B cell (primary cell): ENCODE data around the gene TCHH.

Experiments used
- CTCF ChIP-seq: fragments of 200-600 bp; IDR thresholded peaks from one replicate; pipeline ENCODE4 v1.8.0; 2022; ENCODE audit warnings: antibody characterized with exemption, mild to moderate bottlenecking
- EZH2 ChIP-seq: IDR thresholded peaks from 2 replicates; pipeline ENCODE4 v1.6.1; 2012; ENCODE audit warnings: borderline replicate concordance, low read depth, mild to moderate bottlenecking, moderate library complexity, low read length; ENCODE audit not compliant: insufficient read depth, poor library complexity, severe bottlenecking

DNA sequence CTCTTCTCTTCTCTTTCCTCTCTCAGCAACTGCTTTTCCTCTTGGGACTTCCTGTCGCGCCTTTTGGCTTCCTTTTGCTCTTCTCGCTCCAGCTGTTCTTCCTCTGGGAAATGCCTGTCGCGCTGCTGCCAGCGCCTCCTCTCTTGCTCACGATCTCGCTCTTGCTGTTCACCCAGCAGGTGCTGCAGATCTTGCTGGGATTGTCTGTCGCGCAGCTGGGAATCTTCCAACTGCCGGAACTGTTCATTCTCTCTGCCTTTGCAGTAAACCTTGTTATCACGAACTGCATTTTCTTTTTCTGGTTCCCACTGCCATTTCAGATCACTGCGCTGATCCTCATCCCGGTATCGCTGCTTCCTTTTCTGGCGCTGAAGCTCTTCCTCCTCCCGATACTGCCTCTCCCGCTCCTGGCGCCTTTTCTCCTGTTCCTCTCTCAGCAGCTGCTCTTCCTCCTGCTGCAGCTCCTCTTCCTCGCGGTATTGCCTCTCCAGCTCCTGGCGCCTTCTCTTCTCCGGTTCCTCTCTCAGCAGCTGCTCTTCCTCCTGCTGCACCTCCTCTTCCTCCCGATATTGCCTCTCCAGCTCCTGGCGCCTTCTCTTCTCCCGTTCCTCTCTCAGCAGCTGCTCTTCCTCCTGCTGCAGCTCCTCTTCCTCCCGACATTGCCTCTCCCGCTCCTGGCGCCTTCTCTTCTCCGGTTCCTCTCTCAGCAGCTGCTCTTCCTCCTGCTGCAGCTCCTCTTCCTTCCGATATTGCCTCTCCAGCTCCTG, 5.8 kb downstream of the TCHH start:
- TF ChIP-seq CTCF, result no peak
- TF ChIP-seq EZH2, result no peak
